Choroid plexus epithelial cell (primary cell): ENCODE data around the gene FCER2.

ENCODE experiments used
- DNase-seq: peaks from one replicate; pipeline ENCODE4 v3.0.0-alpha.2; 2010; ENCODE audit warnings: low read depth
- H3K4me3 ChIP-seq: 2 replicates; pipeline ENCODE4 v1.5.1; 2011; ENCODE audit warnings: low read depth, mild to moderate bottlenecking, control low read depth, low read length, moderate library complexity
- CTCF ChIP-seq: conservative IDR thresholded peaks from 2 replicates; pipeline ENCODE4 v1.5.1; 2011; ENCODE audit warnings: low read depth, mild to moderate bottlenecking, control low read depth, inconsistent platforms, low read length, moderate library complexity

FCER2 gene

GRCh38 chr19:7703332-7703731 lies 1.4 kb upstream of the FCER2 start:
- no peak for DNase-seq
- no peak overlapping the region for H3K4me3 ChIP-seq
- no peak for TF ChIP-seq CTCF

- no peak for TF ChIP-seq CTCF
Observed at GRCh38 chr19:7701049-7701653, 780 bp downstream of the FCER2 start.

GRCh38 chr19:7699417-7700401 lies 2.2 kb downstream of the FCER2 start:
- TF ChIP-seq CTCF, result no peak
- DNase-seq, result no peak
- no peak overlapping the region for H3K4me3 ChIP-seq

More at GRCh38 chr19:7701049-7701653, 780 bp downstream of the FCER2 start:
- no peak for DNase-seq
- H3K4me3 ChIP-seq, result no peak overlapping the region

- DNase-seq, result no peak
- H3K4me3 ChIP-seq, result no peak overlapping the region
- no peak for TF ChIP-seq CTCF
Observed at GRCh38 chr19:7699003-7699402, 2.9 kb downstream of the FCER2 start.

- H3K4me3 ChIP-seq, result no peak overlapping the region
- TF ChIP-seq CTCF, result no peak
- DNase-seq, result no peak
Observed at GRCh38 chr19:7698583-7698982, 3.3 kb downstream of the FCER2 start.

GRCh38 chr19:7697721-7698287 lies 4.1 kb downstream of the FCER2 start:
- no peak for DNase-seq
- TF ChIP-seq CTCF, result no peak
- H3K4me3 ChIP-seq, result no peak overlapping the region
